ENCODE measurements around the gene POLR1B.

DNA sequence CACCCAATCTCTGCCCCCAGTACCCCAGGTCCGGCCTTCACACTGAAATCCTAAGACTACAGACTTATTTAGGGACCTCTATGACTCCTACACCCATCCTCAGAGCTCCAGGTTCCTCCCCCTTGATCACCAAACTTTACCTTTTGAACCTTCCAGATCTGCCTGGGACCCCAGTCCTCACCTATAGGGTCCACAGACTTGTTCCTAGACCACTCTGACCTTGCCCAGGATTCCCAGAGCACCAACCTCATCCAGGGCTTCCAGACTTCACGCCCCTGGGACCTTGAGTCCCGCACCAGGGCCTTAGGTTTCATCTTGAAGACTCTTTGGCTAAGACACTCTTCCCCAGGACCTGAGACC is 42.6 kb downstream of the POLR1B start:
- TF ChIP-seq, protein P1, sequence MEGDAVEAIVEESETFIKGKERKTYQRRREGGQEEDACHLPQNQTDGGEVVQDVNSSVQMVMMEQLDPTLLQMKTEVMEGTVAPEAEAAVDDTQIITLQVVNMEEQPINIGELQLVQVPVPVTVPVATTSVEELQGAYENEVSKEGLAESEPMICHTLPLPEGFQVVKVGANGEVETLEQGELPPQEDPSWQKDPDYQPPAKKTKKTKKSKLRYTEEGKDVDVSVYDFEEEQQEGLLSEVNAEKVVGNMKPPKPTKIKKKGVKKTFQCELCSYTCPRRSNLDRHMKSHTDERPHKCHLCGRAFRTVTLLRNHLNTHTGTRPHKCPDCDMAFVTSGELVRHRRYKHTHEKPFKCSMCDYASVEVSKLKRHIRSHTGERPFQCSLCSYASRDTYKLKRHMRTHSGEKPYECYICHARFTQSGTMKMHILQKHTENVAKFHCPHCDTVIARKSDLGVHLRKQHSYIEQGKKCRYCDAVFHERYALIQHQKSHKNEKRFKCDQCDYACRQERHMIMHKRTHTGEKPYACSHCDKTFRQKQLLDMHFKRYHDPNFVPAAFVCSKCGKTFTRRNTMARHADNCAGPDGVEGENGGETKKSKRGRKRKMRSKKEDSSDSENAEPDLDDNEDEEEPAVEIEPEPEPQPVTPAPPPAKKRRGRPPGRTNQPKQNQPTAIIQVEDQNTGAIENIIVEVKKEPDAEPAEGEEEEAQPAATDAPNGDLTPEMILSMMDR (IDR thresholded peaks at IDR 0.05), result no peak
- TF ChIP-seq EZH2phosphoT487 (IDR thresholded peaks at IDR 0.05) (no peak), EZH2 (IDR thresholded peaks at IDR 0.05) (no peak)
